NCI-H2227 treated with DMSO at 0.1 percent for 48 hours (cell line): ENCODE results near the gene TMEM95.
"Not testable (repeated sequence)": the region's sequence is repeated elsewhere in the genome, so short reads cannot be mapped to it uniquely, and the experiment has no call there.

ENCODE experiments used
- DNase-seq: peaks from one replicate; lab custom pipeline; 2025; lab: John Stamatoyannopoulos, UW

TMEM95 gene

GRCh38 chr17:7346761-7347614 lies 8.0 kb upstream of the TMEM95 start:
- DNase-seq, result no peak

DNA sequence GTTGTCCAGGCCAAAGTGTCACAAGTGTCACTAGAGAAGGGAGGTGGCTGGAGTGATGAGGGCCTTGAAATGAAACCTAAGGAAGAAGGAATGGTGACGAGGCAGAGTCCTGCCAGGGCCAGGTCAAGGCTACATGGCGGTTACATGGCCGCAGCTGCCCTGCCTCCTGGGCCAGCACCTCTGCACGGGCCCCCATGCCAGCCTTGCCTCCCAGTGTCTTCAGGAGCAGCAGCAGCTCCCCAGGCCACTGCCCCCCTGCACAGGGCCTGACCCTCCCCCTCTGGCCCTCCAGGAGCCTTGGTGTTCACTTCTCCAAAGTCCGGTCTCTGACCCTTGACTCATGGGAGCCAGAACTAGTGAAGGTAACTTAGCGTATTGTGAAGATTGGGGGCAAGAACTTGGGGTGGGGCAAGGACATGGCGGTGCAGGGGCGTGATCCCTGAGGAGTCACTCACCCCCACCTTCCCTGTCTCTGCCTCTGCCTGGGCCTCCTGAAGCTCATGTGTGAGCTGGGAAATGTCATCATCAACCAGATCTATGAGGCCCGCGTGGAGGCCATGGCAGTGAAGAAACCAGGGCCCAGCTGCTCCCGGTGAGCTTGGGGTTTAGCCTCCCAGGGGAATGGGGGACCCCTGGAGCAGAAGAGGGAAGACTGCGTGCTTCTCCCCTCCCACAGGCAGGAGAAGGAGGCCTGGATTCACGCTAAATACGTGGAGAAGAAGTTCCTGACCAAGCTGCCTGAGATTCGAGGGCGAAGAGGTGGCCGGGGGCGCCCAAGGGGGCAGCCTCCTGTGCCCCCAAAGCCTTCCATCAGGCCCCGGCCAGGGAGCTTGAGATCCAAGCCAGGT lies 7.1 kb upstream of the TMEM95 start:
- DNase-seq, result no peak

DNA sequence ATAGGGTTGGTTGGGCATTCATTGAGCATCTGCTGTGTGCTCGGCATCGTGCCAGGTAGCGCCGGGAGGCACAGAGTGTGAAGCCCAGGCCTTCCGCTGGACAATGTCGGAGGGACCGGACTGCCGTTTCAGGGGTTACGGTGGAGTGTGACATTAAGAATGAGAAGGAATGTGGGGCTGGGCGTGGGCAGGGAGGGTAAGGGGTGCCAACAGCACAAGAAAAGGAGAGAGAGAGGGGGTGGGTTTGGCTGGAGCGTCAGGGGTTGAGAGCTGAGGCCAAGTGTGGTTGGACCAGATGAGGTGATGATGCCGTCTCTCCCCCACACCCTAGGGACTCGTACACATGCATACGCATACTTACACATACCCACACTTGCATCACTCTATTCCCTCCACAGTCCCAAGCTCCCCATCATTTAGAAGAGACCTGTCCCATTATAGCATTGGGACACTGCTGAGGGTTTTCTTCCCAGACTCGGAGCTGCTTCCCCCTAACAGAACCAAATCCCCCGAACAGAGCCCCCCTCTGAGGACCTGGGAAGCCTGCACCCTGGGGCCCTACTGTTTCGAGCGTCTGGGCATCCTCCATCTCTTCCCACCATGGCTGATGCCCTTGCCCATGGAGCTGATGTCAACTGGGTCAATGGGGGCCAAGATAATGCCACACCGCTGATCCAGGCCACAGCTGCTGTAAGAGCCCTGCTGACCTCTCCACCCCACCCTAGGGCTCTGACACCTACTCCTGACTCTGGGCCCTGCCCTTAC lies 6.3 kb upstream of the TMEM95 start:
- no peak for DNase-seq

GRCh38 chr17:7351665-7352502 lies 3.1 kb upstream of the TMEM95 start, which contains the start of gene KCTD11:
TSS of gene KCTD11 (plus strand) at chr17:7352162.
- DNase-seq, result peak; percentile 17

DNA sequence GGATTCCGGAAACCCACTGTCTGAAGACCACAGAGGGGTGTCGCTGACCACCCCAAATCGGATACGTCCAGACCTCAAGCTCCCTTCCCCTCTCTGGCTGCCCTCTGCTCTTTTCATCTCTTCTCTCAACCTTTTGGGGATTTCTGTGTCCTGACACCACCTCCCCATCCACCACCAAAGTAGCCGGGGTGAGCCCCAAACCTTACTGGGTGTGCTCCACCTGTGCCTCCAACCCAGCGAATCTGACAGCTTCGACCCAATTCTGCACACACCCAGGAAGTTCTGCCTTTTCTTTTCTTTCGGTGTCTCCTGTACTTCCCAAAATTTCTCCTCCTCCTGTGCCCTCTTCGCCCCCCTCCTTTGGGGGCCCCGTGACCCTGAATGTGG lies 2.5 kb upstream of the TMEM95 start:
- no peak for DNase-seq

- no peak for DNase-seq
Observed at GRCh38 chr17:7352910-7353635, 1.9 kb upstream of the TMEM95 start.

- no peak for DNase-seq
Observed at GRCh38 chr17:7354262-7354843, 603 bp upstream of the TMEM95 start.

- DNase-seq, result no peak
Observed at GRCh38 chr17:7355573-7355972, 617 bp downstream of the TMEM95 start.

GRCh38 chr17:7356072-7356549 lies 1.2 kb downstream of the TMEM95 start:
- no peak for DNase-seq

DNA sequence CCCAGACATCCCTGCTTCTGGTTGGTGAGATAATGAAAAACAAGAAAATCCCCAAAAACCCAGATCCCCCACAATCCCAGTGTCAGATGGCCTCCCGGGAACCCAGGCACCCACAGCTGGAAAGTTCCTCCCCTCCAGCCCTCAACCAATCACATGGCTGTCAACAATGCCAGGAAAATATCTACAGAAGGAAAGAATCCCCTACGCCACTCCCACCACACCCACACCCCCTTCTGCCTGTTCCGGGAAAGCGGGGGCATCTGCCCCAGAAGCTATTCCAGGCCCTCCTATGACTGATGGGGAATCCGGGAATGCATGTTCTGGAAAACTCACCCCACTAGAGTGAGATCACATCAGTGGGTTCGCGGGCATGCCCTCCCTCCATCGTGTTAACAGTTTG lies 1.8 kb downstream of the TMEM95 start:
- no peak for DNase-seq

GRCh38 chr17:7357381-7357780 lies 2.4 kb downstream of the TMEM95 start:
- no peak for DNase-seq

DNA sequence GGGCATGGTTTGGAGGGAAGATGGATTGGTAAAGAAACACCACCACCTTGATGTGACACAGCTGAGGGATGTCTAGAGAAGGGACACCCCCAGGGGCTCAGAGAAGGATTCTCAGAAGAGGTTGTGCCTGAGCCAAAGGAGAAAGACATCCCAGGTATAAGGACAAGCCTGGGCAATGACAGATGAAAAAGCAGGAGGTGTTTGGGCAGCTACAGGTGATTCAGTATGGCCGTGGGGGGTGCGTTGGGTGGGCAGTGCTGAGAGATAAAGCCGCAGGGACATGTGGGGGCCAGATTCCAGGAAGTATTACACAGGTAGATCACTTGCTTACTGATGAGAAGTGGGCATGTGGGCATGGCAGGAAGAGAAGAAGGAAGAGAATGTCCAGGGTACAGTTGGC lies 7.0 kb downstream of the TMEM95 start:
- no peak for DNase-seq

DNA sequence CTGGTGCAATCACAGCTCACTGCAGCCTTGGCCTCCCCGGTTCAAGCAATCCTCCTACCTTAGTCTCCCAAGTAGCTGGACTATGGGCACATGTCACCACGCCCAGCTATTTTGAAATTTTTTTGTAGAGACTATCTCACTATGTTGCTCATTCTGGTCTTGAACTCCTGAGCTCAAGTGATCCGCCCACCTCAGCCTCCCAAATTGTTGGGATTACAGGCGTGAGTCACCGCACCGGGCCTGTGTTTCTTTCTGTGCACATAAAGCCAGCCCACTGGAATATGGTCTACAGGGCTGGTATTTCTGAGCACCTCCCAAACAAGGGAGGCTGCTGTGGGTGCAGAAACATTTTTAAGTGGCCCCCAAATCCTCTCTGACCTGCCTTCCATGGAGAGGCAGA lies 8.4 kb downstream of the TMEM95 start:
- no peak for DNase-seq

DNA sequence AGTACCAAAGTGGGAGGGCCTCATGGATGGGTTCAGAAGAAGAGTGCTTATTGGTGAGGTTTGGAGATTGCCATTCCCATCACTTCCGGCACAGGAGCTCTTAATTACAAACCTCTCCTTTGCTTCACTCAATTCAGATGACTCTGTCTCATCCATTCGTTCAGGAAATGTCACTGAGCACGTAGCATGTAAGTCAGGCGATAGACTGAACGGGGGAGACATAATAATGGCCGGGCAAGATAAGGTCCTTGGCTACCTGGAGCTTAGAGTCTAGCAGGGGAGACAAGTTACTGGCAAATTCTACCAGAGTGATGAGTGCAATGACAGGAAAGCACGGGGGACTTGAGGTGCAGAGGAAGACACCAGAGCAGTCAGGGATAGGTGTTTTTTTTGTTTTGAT lies 11.0 kb downstream of the TMEM95 start:
- DNase-seq, result not testable (repeated sequence)

- DNase-seq, result no peak
Observed at GRCh38 chr17:7367083-7367482, 12.1 kb downstream of the TMEM95 start.

GRCh38 chr17:7367918-7368598 lies 13.1 kb downstream of the TMEM95 start:
- no peak for DNase-seq

DNA sequence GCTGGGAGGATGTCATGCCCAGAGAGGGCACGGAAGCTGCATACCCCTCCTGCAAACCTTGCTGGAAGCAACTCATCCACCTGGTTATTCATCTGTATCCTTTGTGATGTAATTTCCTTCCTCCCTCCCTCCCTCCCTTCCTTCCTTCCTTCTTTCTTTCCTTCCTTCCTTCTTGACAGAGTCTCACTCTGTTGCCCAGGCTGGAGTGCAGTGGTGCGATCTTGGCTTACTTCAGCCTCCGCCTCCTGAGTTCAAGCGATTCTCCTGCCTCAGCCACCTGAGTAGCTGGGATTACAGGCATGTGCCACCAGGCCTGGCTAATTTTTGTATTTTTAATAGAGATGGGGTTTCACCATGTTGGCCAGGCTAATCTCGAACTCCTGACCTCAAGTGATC lies 13.6 kb downstream of the TMEM95 start:
- DNase-seq, result not testable (repeated sequence)

DNA sequence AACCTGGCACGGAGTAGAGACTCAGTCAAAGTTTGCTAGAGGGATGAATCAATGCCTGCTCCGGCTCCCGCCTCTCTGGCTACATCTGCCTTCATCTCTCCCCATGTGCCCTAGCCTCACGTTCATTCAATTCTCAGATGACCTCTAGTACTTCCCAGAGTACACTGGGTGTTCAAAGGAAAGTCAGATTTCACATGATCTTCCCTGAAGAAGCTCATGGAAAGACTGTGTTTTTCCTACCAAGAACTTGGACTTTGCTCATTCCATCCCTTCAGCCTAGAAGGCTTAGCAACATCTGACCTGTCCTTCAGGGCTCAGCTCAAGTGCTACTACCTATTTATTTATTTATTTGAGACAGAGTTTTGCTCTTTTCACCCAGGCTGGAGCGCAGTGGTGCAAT lies 14.9 kb downstream of the TMEM95 start:
- DNase-seq, result no peak

- no peak for DNase-seq
Observed at GRCh38 chr17:7370853-7371252, 15.9 kb downstream of the TMEM95 start.

DNA sequence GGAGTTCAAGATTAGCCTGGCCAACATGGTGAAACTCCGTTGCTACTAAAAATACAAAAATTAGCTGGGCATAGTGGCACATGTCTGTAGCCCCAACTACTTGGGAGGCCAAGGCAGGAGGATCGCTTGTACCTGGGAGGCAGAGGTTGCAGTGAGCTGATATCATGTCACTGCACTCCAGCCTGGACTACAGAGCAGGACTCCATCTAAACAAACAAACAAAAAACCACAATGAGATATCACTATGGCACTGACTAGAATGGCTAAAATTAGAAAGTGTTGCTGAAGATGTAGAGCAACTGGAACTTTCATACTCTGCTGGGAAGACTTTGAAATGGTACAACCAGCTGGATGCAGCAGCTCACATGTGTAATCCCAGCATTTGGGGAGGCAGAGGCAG lies 19.4 kb downstream of the TMEM95 start:
- no peak for DNase-seq
